ENCODE results near the gene USP25.

DNA sequence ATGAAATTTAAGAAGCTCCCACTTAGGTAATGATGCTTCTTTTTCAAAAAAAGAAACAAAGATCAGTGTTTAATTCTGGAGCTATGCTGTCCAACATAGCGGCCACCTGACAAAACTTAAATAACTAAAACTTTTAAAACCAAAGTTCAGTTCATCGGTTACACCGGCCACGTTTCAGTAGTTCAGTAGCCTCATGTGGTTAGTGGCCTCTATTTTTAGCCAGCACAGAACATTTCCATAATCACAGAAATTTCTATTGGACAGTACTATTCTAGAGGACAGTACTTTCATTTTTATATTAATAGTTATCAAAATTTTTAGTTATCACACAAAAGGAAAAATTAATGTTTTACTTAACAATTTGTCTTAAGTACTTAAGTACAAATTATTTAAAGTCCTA, 141.0 kb downstream of the USP25 start:
- TF ChIP-seq CTCF (IDR thresholded peaks at IDR 0.05) (no peak), POLR2A (IDR thresholded peaks at IDR 0.05) (no peak), EP300 (IDR thresholded peaks at IDR 0.05) (no peak), POLR2AphosphoS5 (IDR thresholded peaks at IDR 0.05) (no peak)
